ENCODE data around the gene TRIM45.

GRCh38 chr1:117118137-117118536 is 3.4 kb downstream of the TRIM45 start:
- TF ChIP-seq CTCF (IDR thresholded peaks at IDR 0.05) (no peak), EZH2phosphoT487 (IDR thresholded peaks at IDR 0.05) (no peak)

Data from neural progenitor cell (in vitro differentiated cells).